SK-N-SH (cell line): ENCODE results near the gene GRIP2.

Experiments
- RCOR1 ChIP-seq: fragments of 150-350 bp; IDR thresholded peaks from 2 replicates; pipeline ENCODE4 v1.6.1; 2017; ENCODE audit warnings: antibody characterized with exemption, low read length
- TF ChIP-seq, protein P1 (sequence below): IDR thresholded peaks from 2 replicates; pipeline ENCODE4 v1.6.1; 2012; ENCODE audit warnings: mild to moderate bottlenecking, low read depth, low read length, moderate library complexity
- TF ChIP-seq, protein P2 (sequence below): fragments of 200-600 bp; sonication (generic); IDR thresholded peaks from 2 replicates; pipeline ENCODE4 v1.6.1; 2017; ENCODE audit warnings: antibody characterized with exemption, mild to moderate bottlenecking, moderate library complexity
- TF ChIP-seq, protein P3 (sequence below): IDR thresholded peaks from 2 replicates; pipeline ENCODE4 v1.4.0; 2012; ENCODE audit warnings: low read depth, borderline replicate concordance

DNA sequence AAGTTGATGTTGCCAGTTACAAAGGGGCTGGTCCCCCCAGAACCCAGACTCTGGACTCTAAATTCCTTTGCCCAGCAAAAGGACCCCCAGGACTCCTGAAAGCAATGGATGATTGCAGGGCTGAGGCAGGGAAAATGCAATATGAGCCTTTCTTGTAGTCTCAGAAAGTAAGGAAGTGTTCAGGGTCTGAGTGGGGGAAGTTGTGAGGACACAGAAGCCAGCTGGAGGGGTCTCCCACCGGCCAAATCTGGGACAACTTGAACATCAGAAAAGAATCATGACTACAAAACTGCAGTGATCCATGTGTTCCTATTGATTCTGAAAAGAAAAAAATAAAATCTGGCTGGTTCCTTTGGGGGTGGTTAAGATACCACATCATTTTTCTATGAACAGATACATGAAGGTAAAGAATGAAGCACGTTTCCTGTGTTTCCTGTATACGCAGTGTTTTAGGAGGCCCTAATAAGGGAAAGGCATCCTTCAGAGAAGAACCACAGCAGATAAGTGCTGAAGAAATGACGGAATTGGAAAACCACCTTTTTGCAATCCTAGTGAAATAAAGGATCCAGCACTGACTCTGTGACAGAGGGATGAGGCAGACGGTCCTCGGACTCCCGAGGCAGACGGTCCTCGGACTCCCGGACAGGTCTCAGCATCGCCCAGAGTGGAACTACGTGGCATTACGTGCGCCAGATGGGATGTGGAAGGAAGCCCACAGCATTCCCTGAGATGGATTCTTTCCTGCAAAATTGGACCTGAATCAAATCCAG, 22.2 kb upstream of the GRIP2 start:
- TF ChIP-seq, protein P1, sequence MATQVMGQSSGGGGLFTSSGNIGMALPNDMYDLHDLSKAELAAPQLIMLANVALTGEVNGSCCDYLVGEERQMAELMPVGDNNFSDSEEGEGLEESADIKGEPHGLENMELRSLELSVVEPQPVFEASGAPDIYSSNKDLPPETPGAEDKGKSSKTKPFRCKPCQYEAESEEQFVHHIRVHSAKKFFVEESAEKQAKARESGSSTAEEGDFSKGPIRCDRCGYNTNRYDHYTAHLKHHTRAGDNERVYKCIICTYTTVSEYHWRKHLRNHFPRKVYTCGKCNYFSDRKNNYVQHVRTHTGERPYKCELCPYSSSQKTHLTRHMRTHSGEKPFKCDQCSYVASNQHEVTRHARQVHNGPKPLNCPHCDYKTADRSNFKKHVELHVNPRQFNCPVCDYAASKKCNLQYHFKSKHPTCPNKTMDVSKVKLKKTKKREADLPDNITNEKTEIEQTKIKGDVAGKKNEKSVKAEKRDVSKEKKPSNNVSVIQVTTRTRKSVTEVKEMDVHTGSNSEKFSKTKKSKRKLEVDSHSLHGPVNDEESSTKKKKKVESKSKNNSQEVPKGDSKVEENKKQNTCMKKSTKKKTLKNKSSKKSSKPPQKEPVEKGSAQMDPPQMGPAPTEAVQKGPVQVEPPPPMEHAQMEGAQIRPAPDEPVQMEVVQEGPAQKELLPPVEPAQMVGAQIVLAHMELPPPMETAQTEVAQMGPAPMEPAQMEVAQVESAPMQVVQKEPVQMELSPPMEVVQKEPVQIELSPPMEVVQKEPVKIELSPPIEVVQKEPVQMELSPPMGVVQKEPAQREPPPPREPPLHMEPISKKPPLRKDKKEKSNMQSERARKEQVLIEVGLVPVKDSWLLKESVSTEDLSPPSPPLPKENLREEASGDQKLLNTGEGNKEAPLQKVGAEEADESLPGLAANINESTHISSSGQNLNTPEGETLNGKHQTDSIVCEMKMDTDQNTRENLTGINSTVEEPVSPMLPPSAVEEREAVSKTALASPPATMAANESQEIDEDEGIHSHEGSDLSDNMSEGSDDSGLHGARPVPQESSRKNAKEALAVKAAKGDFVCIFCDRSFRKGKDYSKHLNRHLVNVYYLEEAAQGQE = no peak
- TF ChIP-seq, protein P2, sequence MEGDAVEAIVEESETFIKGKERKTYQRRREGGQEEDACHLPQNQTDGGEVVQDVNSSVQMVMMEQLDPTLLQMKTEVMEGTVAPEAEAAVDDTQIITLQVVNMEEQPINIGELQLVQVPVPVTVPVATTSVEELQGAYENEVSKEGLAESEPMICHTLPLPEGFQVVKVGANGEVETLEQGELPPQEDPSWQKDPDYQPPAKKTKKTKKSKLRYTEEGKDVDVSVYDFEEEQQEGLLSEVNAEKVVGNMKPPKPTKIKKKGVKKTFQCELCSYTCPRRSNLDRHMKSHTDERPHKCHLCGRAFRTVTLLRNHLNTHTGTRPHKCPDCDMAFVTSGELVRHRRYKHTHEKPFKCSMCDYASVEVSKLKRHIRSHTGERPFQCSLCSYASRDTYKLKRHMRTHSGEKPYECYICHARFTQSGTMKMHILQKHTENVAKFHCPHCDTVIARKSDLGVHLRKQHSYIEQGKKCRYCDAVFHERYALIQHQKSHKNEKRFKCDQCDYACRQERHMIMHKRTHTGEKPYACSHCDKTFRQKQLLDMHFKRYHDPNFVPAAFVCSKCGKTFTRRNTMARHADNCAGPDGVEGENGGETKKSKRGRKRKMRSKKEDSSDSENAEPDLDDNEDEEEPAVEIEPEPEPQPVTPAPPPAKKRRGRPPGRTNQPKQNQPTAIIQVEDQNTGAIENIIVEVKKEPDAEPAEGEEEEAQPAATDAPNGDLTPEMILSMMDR = no peak
- TF ChIP-seq, protein P3, sequence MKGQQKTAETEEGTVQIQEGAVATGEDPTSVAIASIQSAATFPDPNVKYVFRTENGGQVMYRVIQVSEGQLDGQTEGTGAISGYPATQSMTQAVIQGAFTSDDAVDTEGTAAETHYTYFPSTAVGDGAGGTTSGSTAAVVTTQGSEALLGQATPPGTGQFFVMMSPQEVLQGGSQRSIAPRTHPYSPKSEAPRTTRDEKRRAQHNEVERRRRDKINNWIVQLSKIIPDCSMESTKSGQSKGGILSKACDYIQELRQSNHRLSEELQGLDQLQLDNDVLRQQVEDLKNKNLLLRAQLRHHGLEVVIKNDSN = no peak
- TF ChIP-seq RCOR1 = no peak
